ENCODE data around the gene ONECUT2. TPM values are rescaled to one million over a fixed set of nuclear protein-coding genes. Genes with fewer than 3 reads are reported as not detected.

Gene ONECUT2
- total RNA-seq, 1 experiment from 2014 or later: not detected

DNA sequence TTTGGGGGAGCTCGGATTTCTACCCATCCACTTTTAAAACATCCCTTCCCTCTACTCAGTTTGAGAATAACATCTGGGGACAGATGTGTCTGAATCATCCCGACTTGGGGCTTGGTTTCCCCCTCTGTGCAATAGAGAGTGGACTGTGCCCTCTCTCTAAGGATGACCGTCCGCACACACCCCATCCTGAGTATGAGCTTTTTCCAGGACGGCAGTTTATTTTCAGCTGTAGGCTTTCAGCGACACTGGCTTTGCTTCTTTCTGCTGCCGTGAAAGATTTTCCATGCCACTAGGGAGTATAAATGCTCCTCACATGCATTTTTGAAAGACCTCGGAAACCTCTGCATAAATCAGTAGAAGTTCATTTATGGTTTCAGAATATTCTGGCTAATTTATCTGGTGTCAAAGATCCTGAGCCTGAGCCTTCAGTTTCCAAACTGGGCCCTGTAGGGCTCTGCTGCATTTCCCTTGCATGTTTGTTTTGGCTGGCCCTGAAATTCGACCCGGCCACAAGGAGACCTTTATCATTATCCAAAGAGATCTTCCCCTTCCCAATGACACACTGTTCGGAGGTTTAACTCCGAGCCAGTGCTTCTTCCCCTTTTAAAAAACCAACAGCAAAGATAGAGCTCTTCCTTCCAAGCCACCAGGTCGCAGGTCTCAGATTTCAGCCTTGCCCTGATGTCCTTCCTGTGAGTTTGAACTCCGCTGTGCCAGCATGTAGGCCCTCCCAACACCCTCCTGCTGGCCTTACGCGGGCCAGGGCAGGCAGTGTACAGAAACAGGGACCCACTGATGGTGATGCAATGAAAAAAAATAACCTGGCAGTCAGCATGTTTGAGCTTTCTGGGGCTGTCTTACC, 98.1 kb downstream of the ONECUT2 start:
- H3K27me3 ChIP-seq: no peaks in the 10 kb centered on the region
- DNase-seq: no peak
- no peaks in the 10 kb centered on the region for H3K36me3 ChIP-seq
- H3K4me3 ChIP-seq: no peak overlapping the region
- H3K9me3 ChIP-seq: no peaks in the 10 kb centered on the region

DNA sequence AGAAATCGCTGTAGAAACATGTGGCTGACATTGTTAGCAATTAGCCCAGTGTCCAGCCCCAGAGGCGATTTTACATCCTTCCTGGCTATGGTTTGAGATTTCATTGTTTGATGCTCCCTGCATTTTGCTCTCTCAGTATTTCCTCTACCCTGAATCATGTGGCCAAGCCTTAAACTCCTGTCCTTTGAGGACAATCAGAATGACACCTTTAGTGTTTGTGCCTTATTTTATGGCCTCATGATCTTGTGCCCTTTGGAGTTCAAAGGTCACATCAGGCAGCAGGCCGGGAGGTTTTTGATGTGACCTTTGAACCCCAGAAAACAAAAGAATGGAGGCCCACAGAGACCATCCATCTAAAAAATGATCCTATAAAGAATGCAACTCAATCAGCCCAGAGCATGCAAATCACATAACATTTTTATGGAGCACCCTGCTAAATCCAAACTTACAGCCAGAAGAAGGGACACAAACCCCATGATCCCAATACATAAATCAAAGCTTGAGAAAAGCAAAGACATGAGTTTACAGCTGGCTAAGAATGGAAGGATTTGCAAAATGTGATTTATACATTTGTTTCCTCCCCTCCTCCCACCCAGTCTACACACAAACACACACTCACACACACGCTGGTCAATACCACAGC, 98.8 kb downstream of the ONECUT2 start:
- H3K9me3 ChIP-seq: no peaks in the 10 kb centered on the region
- H3K36me3 ChIP-seq: no peaks in the 10 kb centered on the region
- DNase-seq: no peak
- H3K4me3 ChIP-seq: no peak overlapping the region
- no peaks in the 10 kb centered on the region for H3K27me3 ChIP-seq

GRCh38 chr18:57534511-57534909, 99.3 kb downstream of the ONECUT2 start:
- Histone ChIP-seq H3K27me3 (no peaks in the 10 kb centered on the region), H3K9me3 (no peaks in the 10 kb centered on the region), H3K4me3 (no peak overlapping the region), H3K36me3 (no peaks in the 10 kb centered on the region)
- no peak for DNase-seq

DNA sequence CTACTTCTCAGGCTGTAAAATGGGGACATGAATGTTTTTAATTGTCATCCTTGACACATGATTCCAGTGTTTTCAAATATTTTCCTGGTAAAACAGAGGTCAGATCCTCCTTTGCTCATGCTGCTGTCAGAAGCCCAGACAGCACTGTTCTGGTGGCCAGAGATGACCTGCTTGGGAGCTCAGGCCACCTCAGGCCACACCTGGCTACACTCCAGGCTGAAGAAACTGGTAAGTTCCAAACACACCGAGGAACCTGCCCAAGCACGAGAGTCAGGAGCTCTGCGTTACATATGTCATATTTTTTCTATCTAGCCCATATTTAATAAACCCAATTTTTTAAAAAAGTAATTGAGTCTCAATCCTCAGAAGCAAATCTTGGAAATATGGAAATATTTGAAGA, 103.4 kb downstream of the ONECUT2 start:
- no peak for DNase-seq
- no peaks in the 10 kb centered on the region for H3K27me3 ChIP-seq
- H3K9me3 ChIP-seq: no peaks in the 10 kb centered on the region
- H3K4me3 ChIP-seq: no peak overlapping the region
- H3K36me3 ChIP-seq: no peaks in the 10 kb centered on the region

DNA sequence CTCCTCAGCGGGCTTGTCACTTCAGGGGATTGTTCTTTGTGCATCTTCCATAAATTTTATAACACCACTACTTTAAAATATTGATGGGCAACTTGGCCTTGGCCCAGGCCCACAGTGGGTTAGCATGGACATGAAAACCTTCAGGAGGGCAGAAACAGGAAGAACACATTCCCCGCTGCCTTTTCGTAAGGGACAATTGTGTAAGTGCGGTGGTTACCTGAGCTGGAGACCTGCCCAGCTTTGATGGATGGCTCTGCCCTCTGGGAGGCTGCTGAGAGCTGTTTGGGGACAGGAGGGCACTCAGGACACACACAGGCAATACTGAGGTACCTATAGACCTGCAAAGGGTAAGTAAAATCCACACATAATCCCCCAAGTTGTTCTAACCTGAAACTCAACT, 104.5 kb downstream of the ONECUT2 start:
- no peak for DNase-seq
- Histone ChIP-seq H3K27me3 (no peaks in the 10 kb centered on the region), H3K36me3 (no peaks in the 10 kb centered on the region), H3K9me3 (no peaks in the 10 kb centered on the region), H3K4me3 (no peak overlapping the region)

Other genes starting within 250 kb of the ONECUT2 start
- gene ST8SIA3, start 82.8 kb upstream of the ONECUT2 start, total RNA-seq (2014; rRNA removed; shearing (Covaris generic); ENCODE audit: low replicate concordance): not detected in 2 replicates
- 32.0 and 56.1 TPM in 2 replicates for gene FECH, start 151.3 kb downstream of the ONECUT2 start, total RNA-seq (2014; rRNA removed; shearing (Covaris generic); ENCODE audit: low replicate concordance)
- gene NARS1, start 186.5 kb downstream of the ONECUT2 start, total RNA-seq (2014; rRNA removed; shearing (Covaris generic); ENCODE audit: low replicate concordance): 174 and 344 TPM in 2 replicates